H9 (cell line): ENCODE measurements around the gene TNFSF4. TPM values are rescaled to one million over a fixed set of nuclear protein-coding genes. Genes with fewer than 3 reads are reported as not detected.
"Not testable (repeated sequence)": the region's sequence is repeated elsewhere in the genome, so short reads cannot be mapped to it uniquely, and the experiment has no call there.

Source experiments
- DNase-seq: peaks from one replicate; pipeline ENCODE4 v3.0.0-alpha.2; 2017
- H2AFZ ChIP-seq: one replicate; pipeline ENCODE4 v1.6.1; 2013; ENCODE audit warnings: mild to moderate bottlenecking, low read length, control low read depth, moderate library complexity
- H2AK5ac ChIP-seq: 2 replicates; pipeline ENCODE4 v1.6.1; 2013; ENCODE audit warnings: low read length, control low read depth, mixed read lengths; ENCODE audit not compliant: insufficient read length
- H2BK120ac ChIP-seq: one replicate; pipeline ENCODE4 v1.6.1; 2013; ENCODE audit warnings: low read depth, mild to moderate bottlenecking, low read length, control low read depth, inconsistent platforms; ENCODE audit not compliant: poor library complexity, severe bottlenecking
- H2BK12ac ChIP-seq: 2 replicates; pipeline ENCODE4 v1.6.1; 2013; ENCODE audit warnings: low read length, control low read depth, mixed read lengths, low read depth; ENCODE audit not compliant: insufficient read length
- H2BK15ac ChIP-seq: 2 replicates; pipeline ENCODE4 v1.6.1; 2013; ENCODE audit warnings: low read depth, low read length, control low read depth
- H2BK20ac ChIP-seq: one replicate; pipeline ENCODE4 v1.6.1; 2013; ENCODE audit warnings: low read depth, mild to moderate bottlenecking, low read length, control low read depth, inconsistent platforms; ENCODE audit not compliant: poor library complexity, severe bottlenecking
- H2BK5ac ChIP-seq: 2 replicates; pipeline ENCODE4 v1.6.1; 2013; ENCODE audit warnings: low read length, control low read depth, mixed read lengths; ENCODE audit not compliant: insufficient read length
- H3K14ac ChIP-seq: 2 replicates; pipeline ENCODE4 v1.6.1; 2013; ENCODE audit warnings: low read length, control low read depth; ENCODE audit not compliant: insufficient read depth
- H3K18ac ChIP-seq: 2 replicates; pipeline ENCODE4 v1.6.1; 2013; ENCODE audit warnings: low read depth, mild to moderate bottlenecking, mixed read lengths, low read length, control low read depth; ENCODE audit not compliant: insufficient read length
- H3K23ac ChIP-seq: 2 replicates; pipeline ENCODE4 v1.6.1; 2013; ENCODE audit warnings: low read length, control low read depth, mixed read lengths, low read depth; ENCODE audit not compliant: insufficient read length
- H3K23me2 ChIP-seq: 2 replicates; pipeline ENCODE4 v1.6.1; 2013; ENCODE audit warnings: low read depth, mild to moderate bottlenecking, mixed read lengths, low read length, control low read depth; ENCODE audit not compliant: insufficient read length, poor library complexity, severe bottlenecking
- H3K27ac ChIP-seq: 2 replicates; pipeline ENCODE4 v1.5.1; 2013; ENCODE audit warnings: low read length, control low read depth, mixed read lengths, low read depth; ENCODE audit not compliant: insufficient read length
- H3K27me3 ChIP-seq: 2 replicates; pipeline ENCODE4 v1.6.1; 2013; ENCODE audit warnings: low read length, control low read depth, inconsistent platforms; ENCODE audit not compliant: insufficient read depth
- H3K4ac ChIP-seq: 2 replicates; pipeline ENCODE4 v1.6.1; 2013; ENCODE audit warnings: low read depth, mild to moderate bottlenecking, control low read depth, inconsistent platforms, low read length, moderate library complexity
- H3K4me1 ChIP-seq: 2 replicates; pipeline ENCODE4 v1.6.1; 2013; ENCODE audit warnings: low read length, control low read depth, inconsistent platforms; ENCODE audit not compliant: insufficient read depth
- H3K4me2 ChIP-seq: 2 replicates; pipeline ENCODE4 v1.6.1; 2013; ENCODE audit warnings: low read length, control low read depth, mixed read lengths; ENCODE audit not compliant: insufficient read length, insufficient read depth
- H3K56ac ChIP-seq: 2 replicates; pipeline ENCODE4 v1.6.1; 2013; ENCODE audit warnings: low read depth, mild to moderate bottlenecking, mixed read lengths, low read length, control low read depth; ENCODE audit not compliant: insufficient read length
- H3K79me1 ChIP-seq: 2 replicates; pipeline ENCODE4 v1.6.1; 2013; ENCODE audit warnings: low read depth, mild to moderate bottlenecking, moderate library complexity, low read length, control low read depth, inconsistent platforms; ENCODE audit not compliant: insufficient read depth, poor library complexity, severe bottlenecking
- H3K79me2 ChIP-seq: 2 replicates; pipeline ENCODE4 v1.6.1; 2013; ENCODE audit warnings: low read length, control low read depth, inconsistent platforms; ENCODE audit not compliant: insufficient read depth
- H3K9ac ChIP-seq: 2 replicates; pipeline ENCODE4 v1.6.1; 2013; ENCODE audit warnings: low read length, control low read depth, mixed read lengths; ENCODE audit not compliant: insufficient read length; ENCODE audit errors: extremely low read depth
- H3K9me3 ChIP-seq: one replicate; pipeline ENCODE4 v1.6.1; 2013; ENCODE audit warnings: low read depth, low read length, inconsistent platforms; ENCODE audit not compliant: control insufficient read depth
- H3T11ph ChIP-seq: one replicate; pipeline ENCODE4 v1.6.1; 2013; ENCODE audit warnings: mild to moderate bottlenecking, low read length, control low read depth, inconsistent platforms
- H4K20me1 ChIP-seq: one replicate; pipeline ENCODE4 v1.6.1; 2013; ENCODE audit not compliant: control insufficient read depth, insufficient read length, insufficient read depth
- H4K5ac ChIP-seq: 2 replicates; pipeline ENCODE4 v1.6.1; 2013; ENCODE audit warnings: low read depth, mild to moderate bottlenecking, mixed read lengths, low read length, control low read depth; ENCODE audit not compliant: insufficient read length
- H4K8ac ChIP-seq: replicated peaks from 2 replicates; pipeline ENCODE4 v1.6.1; 2013; ENCODE audit warnings: low read length, control low read depth, mixed read lengths, low read depth; ENCODE audit not compliant: insufficient read length
- H4K91ac ChIP-seq: 2 replicates; pipeline ENCODE4 v1.6.1; 2013; ENCODE audit warnings: low read depth, mild to moderate bottlenecking, moderate library complexity, mixed read lengths, low read length, control low read depth; ENCODE audit not compliant: insufficient read length
- H3K27ac Mint-ChIP-seq, 3 experiments: 2 replicates in 2 of 3; 3 replicates in 1 of 3; pipeline ENCODE4 v1.8.0; 2020 to 2021; ENCODE audit warnings: mixed read lengths in 3 of 3, mild to moderate bottlenecking in 1 of 3, moderate library complexity in 1 of 3
- H3K27me3 Mint-ChIP-seq: 2 replicates; pipeline ENCODE4 v1.8.0; 2021; ENCODE audit warnings: low read depth, mild to moderate bottlenecking, moderate library complexity, mixed read lengths
- H3K36me3 Mint-ChIP-seq, 3 experiments: 2 replicates in 2 of 3; 3 replicates in 1 of 3; pipeline ENCODE4 v1.8.0; 2020 to 2021; ENCODE audit warnings: low read depth in 3 of 3, mixed read lengths in 3 of 3; ENCODE audit not compliant: insufficient read depth in 1 of 3
- H3K4me1 Mint-ChIP-seq, 2 experiments: 2 replicates each; pipeline ENCODE4 v1.8.0; 2020; ENCODE audit warnings: mixed read lengths in 2 of 2
- H3K4me3 Mint-ChIP-seq, 2 experiments: 2 replicates in 1 of 2; 3 replicates in 1 of 2; pipeline ENCODE4 v1.8.0; 2020 to 2021; ENCODE audit warnings: mild to moderate bottlenecking in 2 of 2, mixed read lengths in 2 of 2, moderate library complexity in 1 of 2
- H3K9me3 Mint-ChIP-seq, 2 experiments: 2 replicates in 1 of 2; 3 replicates in 1 of 2; pipeline ENCODE4 v1.8.0; 2020; ENCODE audit warnings: mild to moderate bottlenecking in 2 of 2, mixed read lengths in 2 of 2, moderate library complexity in 1 of 2
- WGBS: extraction: QIAGEN DNeasy Blood & Tissue Kit; methylation state at CpG from one replicate; pipeline ENCODE4 v1.1.7; 2013; ENCODE audit warnings: missing lambda C conversion rate, low lambda C conversion rate, mixed read lengths; ENCODE audit not compliant: insufficient read length; ENCODE audit errors: extremely low coverage; 5-methylcytosine and 5-hydroxymethylcytosine counted together
- total RNA-seq: library from RNA; stranded (reverse); gene quantifications from 2 replicates; pipeline ENCODE4 v1.2.1, GENCODE V29; 2021

The TNFSF4 gene
- total RNA-seq, 1 experiment from 2014 or later = 0.28 TPM

GRCh38 chr1:173229031-173229430 lies 21.9 kb upstream of the TNFSF4 start:
- H3K27me3 ChIP-seq, H4K20me1 ChIP-seq, H2BK120ac ChIP-seq, H4K91ac ChIP-seq, H3K56ac ChIP-seq, DNase-seq, H2BK15ac ChIP-seq, H3K14ac ChIP-seq, H3K4me1 ChIP-seq, H3K4me2 ChIP-seq, H3K27ac ChIP-seq, H3K27me3 Mint-ChIP-seq, H3K4ac ChIP-seq, H2BK20ac ChIP-seq, H2AK5ac ChIP-seq, H3K9ac ChIP-seq, H3K4me1 Mint-ChIP-seq, H3K27ac Mint-ChIP-seq, H3T11ph ChIP-seq, H3K23ac ChIP-seq, H4K5ac ChIP-seq, H2AFZ ChIP-seq, H3K18ac ChIP-seq, H3K79me1 ChIP-seq, H4K8ac ChIP-seq, H3K9me3 ChIP-seq, H2BK5ac ChIP-seq, H3K23me2 ChIP-seq, H2BK12ac ChIP-seq, H3K4me3 Mint-ChIP-seq, H3K79me2 ChIP-seq: not testable (repeated sequence)
- no CpG with 5 or more reads among the region's 3 CpGs for WGBS
- Mint-ChIP-seq H3K36me3 (peaks cover 1 to 16% (median 9%) of the 10 kb centered on the region in 3 experiments; a peak in 6 of 7 replicates), H3K9me3 (peaks cover 30 to 38% of the 10 kb centered on the region in 2 experiments)
